Activated CD8-positive, alpha-beta memory T cell treated with anti-CD3 and anti-CD28 coated beads, Interleukin-2, amount 50 U/mL, for 24 hours (primary cell): ENCODE results near the gene SURF4.
A peak's percentile ranks its signal among the peaks of the same experiment; 100 is the strongest.

Experiments
- DNase-seq: peaks from one replicate; pipeline ENCODE4 v3.0.0-alpha.2; 2020; ENCODE audit errors: extremely low read depth

SURF4 gene

GRCh38 chr9:133352635-133353340 is 23.1 kb downstream of the SURF4 start:
- no peak for DNase-seq

GRCh38 chr9:133351908-133352634 is 23.8 kb downstream of the SURF4 start:
- DNase-seq = no peak

- DNase-seq = no peak
Measured at GRCh38 chr9:133351526-133351907, 24.3 kb downstream of the SURF4 start.

- no peak for DNase-seq
Measured at GRCh38 chr9:133349965-133350616, 25.8 kb downstream of the SURF4 start.

- no peak for DNase-seq
Measured at GRCh38 chr9:133348718-133349573, 26.9 kb downstream of the SURF4 start.

GRCh38 chr9:133347985-133348717 is 27.7 kb downstream of the SURF4 start, which contains the start of the genes MED22 and RPL7A:
MED22 (minus strand) TSS chr9:133348131; CDS start chr9:133346662, 1,469 bp downstream.
RPL7A (plus strand) TSS chr9:133348218; CDS start chr9:133348244, 26 bp downstream.
- DNase-seq = peak; percentile 88

- no peak for DNase-seq
Measured at GRCh38 chr9:133347515-133347984, 28.3 kb downstream of the SURF4 start.

- no peak for DNase-seq
Measured at GRCh38 chr9:133346021-133346785, 29.7 kb downstream of the SURF4 start.

- DNase-seq = no peak
Measured at GRCh38 chr9:133345596-133345995, 30.3 kb downstream of the SURF4 start.

- no peak for DNase-seq
Measured at GRCh38 chr9:133344979-133345378, 30.9 kb downstream of the SURF4 start.

GRCh38 chr9:133344071-133344470 is 31.8 kb downstream of the SURF4 start:
- DNase-seq = no peak

- DNase-seq = no peak
Measured at GRCh38 chr9:133342570-133342969, 33.3 kb downstream of the SURF4 start.

- DNase-seq = no peak
Measured at GRCh38 chr9:133342069-133342406, 33.8 kb downstream of the SURF4 start.

- DNase-seq = no peak
Measured at GRCh38 chr9:133341369-133342068, 34.3 kb downstream of the SURF4 start.

GRCh38 chr9:133340916-133341315 is 34.9 kb downstream of the SURF4 start:
- DNase-seq = no peak

GRCh38 chr9:133340256-133340655 is 35.6 kb downstream of the SURF4 start:
- no peak for DNase-seq

GRCh38 chr9:133339641-133340040 is 36.2 kb downstream of the SURF4 start:
- DNase-seq = no peak

- DNase-seq = peak; percentile 84
Measured at GRCh38 chr9:133335924-133336811, 39.7 kb downstream of the SURF4 start, which contains the start of gene SURF6. SURF6 (minus strand) TSS chr9:133336188; CDS start chr9:133336132, 56 bp downstream.
